NCI-H1092 (cell line): ENCODE results near the gene MRPL49.
"Not testable (repeated sequence)": the region's sequence is repeated elsewhere in the genome, so short reads cannot be mapped to it uniquely, and the experiment has no call there.

Experiments used
- DNase-seq: peaks from one replicate; lab custom pipeline; 2025; lab: John Stamatoyannopoulos, UW

The MRPL49 gene

DNA sequence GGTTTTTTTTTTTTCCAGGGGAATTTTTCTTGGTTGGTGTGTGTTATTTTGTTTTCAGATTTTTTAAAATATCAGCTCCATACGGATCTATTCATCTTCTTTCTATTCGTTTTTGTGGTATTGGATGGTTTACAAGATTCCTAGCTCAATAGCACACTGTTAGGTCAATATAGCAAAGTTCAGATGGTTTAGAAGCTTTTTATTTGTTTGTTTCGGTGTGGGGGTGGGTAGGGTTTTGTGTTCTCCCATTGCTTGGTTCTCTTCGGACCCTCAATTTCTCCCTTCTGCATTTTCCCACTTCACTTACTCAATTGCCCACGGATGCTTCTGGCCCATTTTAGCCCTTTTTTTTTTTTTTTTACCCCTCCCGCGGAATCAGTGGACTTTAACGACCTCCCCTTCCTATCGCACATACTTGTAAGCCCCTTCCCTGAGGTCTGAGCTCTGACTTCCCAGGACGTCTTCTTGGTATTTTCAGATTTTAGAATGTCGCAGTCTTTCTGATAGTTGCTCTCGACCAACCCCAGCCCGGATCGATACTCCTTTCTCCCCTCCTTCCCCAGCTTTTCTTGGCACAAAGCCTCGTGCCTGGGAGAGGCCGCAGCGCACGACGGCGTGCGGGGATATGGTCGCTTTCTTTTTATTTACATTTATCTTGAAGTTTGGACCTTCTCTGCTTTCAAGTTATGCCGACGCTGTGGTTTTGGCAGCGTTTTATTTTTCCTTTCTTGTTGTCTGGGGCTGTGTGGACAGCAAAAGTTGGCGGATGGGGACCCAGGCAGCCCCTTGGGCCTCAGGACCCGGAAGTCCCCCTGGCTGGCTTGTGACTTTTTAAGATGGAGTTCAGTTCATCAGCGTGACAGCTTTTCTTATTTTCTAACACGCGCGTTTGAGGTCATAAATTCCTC, 43.5 kb downstream of the MRPL49 start:
- no peak for DNase-seq

- no peak for DNase-seq
Observed at GRCh38 chr11:65166893-65167292, 44.8 kb downstream of the MRPL49 start.

DNA sequence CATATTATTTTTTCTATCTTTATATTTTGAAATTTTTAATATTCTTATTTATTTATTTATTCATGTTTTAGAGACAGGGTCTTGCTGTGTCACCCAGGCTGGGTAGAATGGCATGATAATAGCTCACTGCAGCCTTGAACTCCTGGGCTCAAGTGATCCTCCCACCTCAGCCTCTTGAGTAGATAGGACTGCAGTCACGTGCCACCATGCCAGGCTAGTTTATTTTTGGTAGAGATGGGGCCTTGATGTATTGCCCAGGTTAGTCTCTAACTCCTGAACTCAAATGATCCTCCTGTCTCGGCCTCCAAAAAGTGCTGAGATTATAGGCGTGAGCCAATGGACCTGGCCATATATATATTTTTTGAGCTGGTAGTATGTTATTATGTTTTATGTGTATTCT, 45.5 kb downstream of the MRPL49 start:
- no peak for DNase-seq

- no peak for DNase-seq
Observed at GRCh38 chr11:65169164-65169641, 47.1 kb downstream of the MRPL49 start.

DNA sequence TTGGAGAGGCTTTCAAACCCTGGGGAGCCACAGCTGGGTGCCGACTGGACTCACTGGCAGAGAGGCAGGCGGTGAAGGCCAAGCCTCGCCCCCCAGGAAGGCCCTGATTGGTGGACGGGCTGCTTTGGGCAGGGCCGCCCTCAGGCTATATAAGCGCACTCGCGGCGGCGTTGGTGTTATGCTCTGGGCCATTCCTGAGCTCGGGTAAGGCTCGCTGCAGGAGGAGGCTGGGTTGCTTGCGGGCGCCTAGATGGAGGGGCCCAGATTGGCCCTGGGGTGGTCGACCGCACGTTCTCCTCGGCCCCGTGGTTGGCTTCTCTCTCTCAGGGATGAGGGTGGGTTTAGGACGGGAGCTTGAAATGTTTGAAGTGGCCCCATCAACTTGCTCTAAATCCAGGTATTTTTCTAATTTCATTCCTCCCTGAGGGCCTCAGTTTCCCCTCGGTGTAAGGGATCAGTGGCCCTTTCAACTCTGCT, 48.0 kb downstream of the MRPL49 start, which contains the start of gene SPDYC:
TSS of gene SPDYC (plus strand) at position 176 of the 477 bp plus-strand sequence. CDS start 1,125 bp downstream, outside the sequence.
- no peak for DNase-seq

GRCh38 chr11:65172600-65172999, 50.5 kb downstream of the MRPL49 start:
- DNase-seq: no peak

DNA sequence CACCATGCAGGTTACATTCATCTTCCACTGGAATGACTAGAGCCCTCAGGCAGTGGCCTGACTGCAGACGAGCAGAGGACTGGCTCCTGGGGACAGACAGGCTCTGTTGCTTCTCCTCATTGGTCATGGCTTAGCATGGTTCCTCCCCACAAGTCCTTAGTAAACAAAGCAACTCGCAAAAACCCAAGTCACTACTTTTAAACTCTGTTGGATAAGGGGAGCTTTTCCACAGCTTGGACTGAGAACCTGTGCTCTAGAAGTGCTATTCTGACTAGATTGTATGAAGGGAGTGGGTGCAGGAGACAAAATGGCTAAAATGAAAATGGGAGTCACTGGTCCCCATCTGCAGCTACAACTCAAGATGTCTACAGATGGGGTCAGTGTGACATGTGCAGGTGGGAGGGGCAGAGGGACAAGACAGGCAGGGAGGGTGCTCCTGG, 52.5 kb downstream of the MRPL49 start:
- not testable (repeated sequence) for DNase-seq
